ENCODE measurements around the gene IMMP2L.
"Not testable (repeated sequence)": the region's sequence is repeated elsewhere in the genome, so short reads cannot be mapped to it uniquely, and the experiment has no call there.

Gene IMMP2L

GRCh38 chr7:111581207-111581606 is 18.9 kb upstream of the IMMP2L start:
- H3K4me1 Mint-ChIP-seq (ENCODE audit: low read depth in 2 of 2); H3K27me3 Mint-ChIP-seq; H3K36me3 Mint-ChIP-seq (ENCODE audit: insufficient read depth): not testable (repeated sequence)

GRCh38 chr7:111578754-111579153 is 16.5 kb upstream of the IMMP2L start:
- DNase-seq, result no peak
- Mint-ChIP-seq H3K27ac (no peak overlapping the region), H3K4me1 (ENCODE audit: low read depth in 2 of 2) (no peaks in the 10 kb centered on the region), H3K4me3 (no peak overlapping the region), H3K27me3 (peaks cover 7 to 11% of the 10 kb centered on the region in 2 donors), H3K9me3 (peaks cover 0 to 2% of the 10 kb centered on the region in 2 donors), H3K36me3 (ENCODE audit: insufficient read depth) (no peaks in the 10 kb centered on the region)
- no peak for ATAC-seq (replicated peaks)

More at GRCh38 chr7:111581207-111581606, 18.9 kb upstream of the IMMP2L start:
- DNase-seq; H3K9me3 Mint-ChIP-seq; H3K27ac Mint-ChIP-seq; H3K4me3 Mint-ChIP-seq; ATAC-seq (replicated peaks): not testable (repeated sequence)

GRCh38 chr7:111571720-111572119 is 9.4 kb upstream of the IMMP2L start:
- no peaks in the 10 kb centered on the region for H3K36me3 Mint-ChIP-seq (ENCODE audit: insufficient read depth)
- H3K27ac Mint-ChIP-seq, result no peak overlapping the region

GRCh38 chr7:111568870-111569462 is 6.7 kb upstream of the IMMP2L start:
- Mint-ChIP-seq H3K36me3 (ENCODE audit: insufficient read depth) (no peaks in the 10 kb centered on the region), H3K4me3 (no peak overlapping the region), H3K27ac (no peak overlapping the region), H3K27me3 (peaks cover 41 to 51% of the 10 kb centered on the region in 2 donors), H3K4me1 (ENCODE audit: low read depth in 2 of 2) (no peaks in the 10 kb centered on the region), H3K9me3 (peaks cover 6 to 10% of the 10 kb centered on the region in 2 donors)
- DNase-seq (no peak), ATAC-seq (replicated peaks) (no peak)

More at GRCh38 chr7:111571720-111572119, 9.4 kb upstream of the IMMP2L start:
- Mint-ChIP-seq H3K4me3 (no peak overlapping the region), H3K4me1 (ENCODE audit: low read depth in 2 of 2) (no peaks in the 10 kb centered on the region), H3K27me3 (peaks cover 47 to 54% of the 10 kb centered on the region in 2 donors), H3K9me3 (peaks cover 6 to 10% of the 10 kb centered on the region in 2 donors)
- ATAC-seq (replicated peaks) (no peak), DNase-seq (no peak)

GRCh38 chr7:111568419-111568818 is 6.1 kb upstream of the IMMP2L start:
- no peak for ATAC-seq (replicated peaks)
- no peaks in the 10 kb centered on the region for H3K36me3 Mint-ChIP-seq (ENCODE audit: insufficient read depth)

GRCh38 chr7:111564078-111564477 is 1.8 kb upstream of the IMMP2L start:
- ATAC-seq (replicated peaks), result no peak
- peaks cover 10 to 24% of the 10 kb centered on the region in 2 donors for H3K4me1 Mint-ChIP-seq (ENCODE audit: low read depth in 2 of 2)
- no peak overlapping the region for H3K4me3 Mint-ChIP-seq
- DNase-seq, result no peak
- no peaks in the 10 kb centered on the region for H3K9me3 Mint-ChIP-seq
- peaks cover 25 to 30% of the 10 kb centered on the region in 2 donors for H3K27me3 Mint-ChIP-seq
- H3K27ac Mint-ChIP-seq, result peak overlapping the region in 1 of 2 donors; percentile 94
- H3K36me3 Mint-ChIP-seq (ENCODE audit: insufficient read depth), result peaks cover 3% of the 10 kb centered on the region

More at GRCh38 chr7:111568419-111568818, 6.1 kb upstream of the IMMP2L start:
- peaks cover 46 to 51% of the 10 kb centered on the region in 2 donors for H3K27me3 Mint-ChIP-seq
- peaks cover 6 to 10% of the 10 kb centered on the region in 2 donors for H3K9me3 Mint-ChIP-seq
- no peaks in the 10 kb centered on the region for H3K4me1 Mint-ChIP-seq (ENCODE audit: low read depth in 2 of 2)
- no peak for DNase-seq
- no peak overlapping the region for H3K27ac Mint-ChIP-seq
- H3K4me3 Mint-ChIP-seq, result no peak overlapping the region

- Mint-ChIP-seq H3K9me3 (no peaks in the 10 kb centered on the region), H3K27ac (peak overlapping the region; percentile 92 to 94), H3K4me3 (peak overlapping the region; percentile 83 to 84), H3K36me3 (ENCODE audit: insufficient read depth) (peaks cover 3% of the 10 kb centered on the region), H3K4me1 (ENCODE audit: low read depth in 2 of 2) (peaks cover 15 to 32% of the 10 kb centered on the region in 2 donors), H3K27me3 (peaks cover 5 to 8% of the 10 kb centered on the region in 2 donors)
- ATAC-seq (replicated peaks) (no peak), DNase-seq (peak in 1 of 3 experiments; percentile 4)
Observed at GRCh38 chr7:111561654-111561903, 713 bp downstream of the IMMP2L start.

GRCh38 chr7:111560773-111561653 is 1.3 kb downstream of the IMMP2L start:
- Mint-ChIP-seq H3K27me3 (peaks cover 5 to 8% of the 10 kb centered on the region in 2 donors), H3K9me3 (no peaks in the 10 kb centered on the region), H3K4me1 (ENCODE audit: low read depth in 2 of 2) (peaks cover 15 to 35% of the 10 kb centered on the region in 2 donors), H3K36me3 (ENCODE audit: insufficient read depth) (peaks cover 3% of the 10 kb centered on the region), H3K4me3 (peak overlapping the region; percentile 83 to 84), H3K27ac (peak overlapping the region; percentile 92 to 94)
- DNase-seq (no peak), ATAC-seq (replicated peaks) (no peak)

- H3K27ac Mint-ChIP-seq, result no peak overlapping the region
- peaks cover 0 to 5% of the 10 kb centered on the region in 2 donors for H3K27me3 Mint-ChIP-seq
- ATAC-seq (replicated peaks) (no peak), DNase-seq (no peak)
- no peak overlapping the region for H3K4me3 Mint-ChIP-seq
- H3K4me1 Mint-ChIP-seq (ENCODE audit: low read depth in 2 of 2), result peaks cover 15 to 35% of the 10 kb centered on the region in 2 donors
- peaks cover 3% of the 10 kb centered on the region for H3K36me3 Mint-ChIP-seq (ENCODE audit: insufficient read depth)
- no peaks in the 10 kb centered on the region for H3K9me3 Mint-ChIP-seq
Observed at GRCh38 chr7:111558991-111559390, 3.3 kb downstream of the IMMP2L start.

- no peaks in the 10 kb centered on the region for H3K36me3 Mint-ChIP-seq (ENCODE audit: insufficient read depth)
- ATAC-seq (replicated peaks), result no peak
Observed at GRCh38 chr7:111556977-111557376, 5.3 kb downstream of the IMMP2L start.

GRCh38 chr7:111554086-111554485 is 8.2 kb downstream of the IMMP2L start:
- H3K4me1 Mint-ChIP-seq (ENCODE audit: low read depth in 2 of 2), result peaks cover 5 to 11% of the 10 kb centered on the region in 2 donors
- ATAC-seq (replicated peaks), result no peak
- H3K4me3 Mint-ChIP-seq, result no peak overlapping the region
- no peaks in the 10 kb centered on the region for H3K27me3 Mint-ChIP-seq
- no peak overlapping the region for H3K27ac Mint-ChIP-seq
- no peaks in the 10 kb centered on the region for H3K9me3 Mint-ChIP-seq
- no peak for DNase-seq
- H3K36me3 Mint-ChIP-seq (ENCODE audit: insufficient read depth), result peaks cover 6% of the 10 kb centered on the region

More at GRCh38 chr7:111556977-111557376, 5.3 kb downstream of the IMMP2L start:
- Mint-ChIP-seq H3K9me3 (no peaks in the 10 kb centered on the region), H3K27me3 (no peaks in the 10 kb centered on the region), H3K4me3 (no peak overlapping the region), H3K4me1 (ENCODE audit: low read depth in 2 of 2) (peaks cover 15 to 30% of the 10 kb centered on the region in 2 donors), H3K27ac (no peak overlapping the region)
- no peak for DNase-seq

GRCh38 chr7:111541067-111541466 is 21.2 kb downstream of the IMMP2L start:
- peaks cover 2 to 6% of the 10 kb centered on the region in 2 donors for H3K4me1 Mint-ChIP-seq (ENCODE audit: low read depth in 2 of 2)
- no peaks in the 10 kb centered on the region for H3K27me3 Mint-ChIP-seq
- ATAC-seq (replicated peaks), result no peak
- H3K27ac Mint-ChIP-seq, result no peak overlapping the region
- no peak overlapping the region for H3K4me3 Mint-ChIP-seq
- H3K36me3 Mint-ChIP-seq (ENCODE audit: insufficient read depth), result no peaks in the 10 kb centered on the region
- no peaks in the 10 kb centered on the region for H3K9me3 Mint-ChIP-seq
- DNase-seq, result no peak

- DNase-seq (no peak), ATAC-seq (replicated peaks) (no peak)
- Mint-ChIP-seq H3K27ac (no peak overlapping the region), H3K36me3 (ENCODE audit: insufficient read depth) (no peaks in the 10 kb centered on the region), H3K9me3 (no peaks in the 10 kb centered on the region), H3K4me1 (ENCODE audit: low read depth in 2 of 2) (peaks cover 2 to 6% of the 10 kb centered on the region in 2 donors), H3K4me3 (no peak overlapping the region), H3K27me3 (no peaks in the 10 kb centered on the region)
Observed at GRCh38 chr7:111540199-111540815, 22.0 kb downstream of the IMMP2L start.

All from effector memory CD8-positive, alpha-beta T cell (primary cell).